Astrocyte (in vitro differentiated cells and primary cell): ENCODE data around the gene ADRA2C.

Experiments used
- EZH2 ChIP-seq: IDR thresholded peaks from 2 replicates; pipeline ENCODE4 v1.6.1; 2012; ENCODE audit warnings: mild to moderate bottlenecking, low read length, inconsistent platforms; ENCODE audit not compliant: insufficient read depth
- TF ChIP-seq, protein P1 (sequence below): IDR thresholded peaks from 2 replicates; pipeline ENCODE4 v1.5.1; 2011; ENCODE audit warnings: low read depth, mild to moderate bottlenecking, inconsistent platforms, low read length, moderate library complexity; ENCODE audit not compliant: insufficient read depth

DNA sequence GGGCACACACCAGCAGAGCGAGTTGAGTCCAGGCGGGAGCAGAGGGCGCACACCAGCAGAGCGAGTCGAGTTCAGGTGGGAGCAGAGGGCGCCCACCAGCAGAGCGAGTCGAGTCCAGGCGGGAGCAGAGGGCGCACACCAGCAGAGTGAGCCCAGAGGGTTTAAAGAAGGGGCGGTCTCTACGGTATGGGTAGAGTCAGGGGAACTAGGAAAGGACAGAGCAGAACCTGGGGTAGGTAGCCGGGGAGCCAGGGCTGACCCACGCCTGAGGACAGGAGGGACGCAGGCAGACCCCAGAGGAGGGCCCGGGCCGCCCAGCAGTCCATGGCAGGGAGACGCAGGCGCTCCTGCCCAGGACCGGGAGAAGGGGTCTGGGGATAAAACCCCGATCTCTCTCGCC lies 22.0 kb upstream of the ADRA2C start:
- no peak for TF ChIP-seq EZH2
- TF ChIP-seq, protein P1, sequence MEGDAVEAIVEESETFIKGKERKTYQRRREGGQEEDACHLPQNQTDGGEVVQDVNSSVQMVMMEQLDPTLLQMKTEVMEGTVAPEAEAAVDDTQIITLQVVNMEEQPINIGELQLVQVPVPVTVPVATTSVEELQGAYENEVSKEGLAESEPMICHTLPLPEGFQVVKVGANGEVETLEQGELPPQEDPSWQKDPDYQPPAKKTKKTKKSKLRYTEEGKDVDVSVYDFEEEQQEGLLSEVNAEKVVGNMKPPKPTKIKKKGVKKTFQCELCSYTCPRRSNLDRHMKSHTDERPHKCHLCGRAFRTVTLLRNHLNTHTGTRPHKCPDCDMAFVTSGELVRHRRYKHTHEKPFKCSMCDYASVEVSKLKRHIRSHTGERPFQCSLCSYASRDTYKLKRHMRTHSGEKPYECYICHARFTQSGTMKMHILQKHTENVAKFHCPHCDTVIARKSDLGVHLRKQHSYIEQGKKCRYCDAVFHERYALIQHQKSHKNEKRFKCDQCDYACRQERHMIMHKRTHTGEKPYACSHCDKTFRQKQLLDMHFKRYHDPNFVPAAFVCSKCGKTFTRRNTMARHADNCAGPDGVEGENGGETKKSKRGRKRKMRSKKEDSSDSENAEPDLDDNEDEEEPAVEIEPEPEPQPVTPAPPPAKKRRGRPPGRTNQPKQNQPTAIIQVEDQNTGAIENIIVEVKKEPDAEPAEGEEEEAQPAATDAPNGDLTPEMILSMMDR, result no peak
